HG03097 (cell line): ENCODE measurements around the gene SNX14.

Experiments
- ATAC-seq: cut with Tn5 transposase; IDR thresholded peaks from one replicate; pipeline ENCODE4 v1.9.1; 2021; ENCODE audit not compliant: unreplicated experiment, low FRiP score

SNX14 gene

GRCh38 chr6:85506441-85507093 is 87.1 kb downstream of the SNX14 start:
- no peak for ATAC-seq

DNA sequence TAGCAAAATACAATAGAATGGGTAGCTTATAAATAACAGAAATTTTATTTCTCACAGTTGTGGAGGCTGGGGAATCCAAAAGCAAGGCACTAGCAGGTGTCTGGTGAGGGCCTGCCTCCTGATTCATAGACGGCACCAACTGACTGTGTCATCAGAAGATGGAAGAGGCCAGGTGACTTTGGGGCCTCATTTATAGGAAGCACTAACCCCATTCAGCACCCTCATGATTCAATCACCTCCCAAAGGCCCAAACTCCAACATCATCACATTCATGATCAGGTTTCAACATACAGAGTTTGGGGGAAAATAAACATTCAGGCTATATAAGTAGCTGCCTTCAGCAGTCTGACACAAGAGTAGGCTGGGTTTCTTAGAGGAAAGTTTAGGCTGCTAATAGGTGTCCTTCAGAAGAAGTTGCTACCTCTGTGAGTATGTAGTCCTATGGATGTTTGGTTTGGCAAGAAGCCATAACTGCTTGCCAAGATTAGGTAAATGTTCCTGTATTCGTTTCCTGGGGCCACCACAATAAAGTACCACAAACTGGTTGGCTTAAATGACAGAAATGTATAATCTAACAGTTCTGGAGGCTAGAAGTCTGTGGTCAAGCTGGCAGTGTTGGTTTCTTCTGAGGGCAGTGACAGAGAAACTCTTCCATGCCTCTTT is 94.9 kb downstream of the SNX14 start:
- ATAC-seq, result no peak

- no peak for ATAC-seq
Observed at GRCh38 chr6:85496856-85497255, 96.8 kb downstream of the SNX14 start.

- ATAC-seq, result no peak
Observed at GRCh38 chr6:85496009-85496579, 97.6 kb downstream of the SNX14 start.

GRCh38 chr6:85494547-85495536 is 98.8 kb downstream of the SNX14 start:
- ATAC-seq, result no peak

- ATAC-seq, result no peak
Observed at GRCh38 chr6:85493389-85493788, 100.3 kb downstream of the SNX14 start.

DNA sequence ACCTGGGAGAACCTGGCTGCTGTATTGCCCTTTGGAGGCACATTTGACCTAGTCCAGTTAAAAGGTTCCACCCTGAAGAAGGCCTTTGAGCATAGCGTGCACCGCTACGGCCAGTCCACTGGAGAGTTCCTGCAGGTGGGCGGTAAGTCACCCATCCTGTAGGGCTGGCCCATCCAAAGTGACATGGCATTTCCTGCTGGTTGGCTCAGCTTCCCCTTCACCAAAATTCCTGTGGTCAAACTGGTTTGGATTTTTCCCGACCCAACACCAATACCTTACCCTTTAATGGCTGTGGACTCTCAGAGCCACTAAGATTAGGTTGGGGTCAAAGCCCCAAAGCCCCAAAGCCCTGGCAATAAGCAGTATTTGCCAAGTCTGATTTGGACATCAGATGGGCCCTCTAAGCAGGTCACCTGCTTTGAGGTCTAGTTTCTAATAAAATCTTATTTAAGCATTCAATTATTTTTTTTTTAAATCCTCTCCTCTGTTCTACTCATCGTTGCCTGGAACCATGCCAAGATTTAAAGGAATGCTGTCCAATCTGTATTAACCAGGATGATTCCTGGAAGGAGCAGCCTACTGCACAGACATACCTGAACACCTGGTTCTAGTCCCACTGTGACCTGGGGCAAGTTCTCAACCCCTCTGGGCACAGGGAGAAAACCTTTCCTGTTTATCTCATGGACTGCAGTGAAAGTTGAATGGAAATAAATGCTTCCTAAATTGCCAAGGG is 103.0 kb downstream of the SNX14 start:
- no peak for ATAC-seq

DNA sequence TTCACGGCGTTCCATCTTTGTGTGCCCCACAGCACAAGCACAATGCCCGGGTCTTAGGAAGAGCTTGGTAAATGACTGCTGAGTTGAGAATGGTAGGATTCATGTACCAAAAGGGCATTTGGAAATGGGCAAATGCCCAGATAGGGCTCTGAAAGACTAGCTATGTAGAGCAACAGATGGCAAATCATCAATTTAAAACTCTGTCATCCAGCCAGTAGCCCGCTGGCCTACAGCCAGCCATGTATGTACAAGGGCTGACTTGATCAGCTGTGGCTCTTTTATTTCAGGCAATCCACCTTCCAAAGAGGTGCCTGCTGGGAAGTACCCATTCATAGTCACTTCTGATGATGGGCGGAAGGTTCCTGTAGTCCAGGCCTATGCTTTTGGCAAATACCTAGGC is 108.7 kb downstream of the SNX14 start:
- ATAC-seq, result no peak

- ATAC-seq, result no peak
Observed at GRCh38 chr6:85483846-85484245, 109.8 kb downstream of the SNX14 start.

GRCh38 chr6:85482905-85483700 is 110.6 kb downstream of the SNX14 start:
- peak; percentile 86 for ATAC-seq

GRCh38 chr6:85482206-85482904 is 111.3 kb downstream of the SNX14 start:
- ATAC-seq, result no peak

DNA sequence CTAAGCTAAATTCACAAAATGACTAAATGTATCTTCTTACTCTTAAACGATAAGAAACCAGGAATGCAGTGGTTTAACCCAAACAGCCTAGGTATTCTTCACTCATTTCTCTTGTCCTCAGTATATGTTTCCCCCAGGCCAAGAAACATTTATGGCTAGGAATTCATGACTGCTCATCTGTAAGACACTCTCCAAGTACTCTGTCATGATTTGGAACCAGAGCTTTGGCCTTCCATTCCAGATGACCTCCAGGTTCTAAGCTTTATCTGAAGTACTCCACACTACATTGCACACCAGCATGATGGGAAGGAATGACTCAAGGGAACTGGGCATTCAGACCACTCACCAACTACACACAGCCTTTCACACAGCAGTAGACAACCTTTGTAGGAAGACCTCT is 114.5 kb downstream of the SNX14 start:
- no peak for ATAC-seq

DNA sequence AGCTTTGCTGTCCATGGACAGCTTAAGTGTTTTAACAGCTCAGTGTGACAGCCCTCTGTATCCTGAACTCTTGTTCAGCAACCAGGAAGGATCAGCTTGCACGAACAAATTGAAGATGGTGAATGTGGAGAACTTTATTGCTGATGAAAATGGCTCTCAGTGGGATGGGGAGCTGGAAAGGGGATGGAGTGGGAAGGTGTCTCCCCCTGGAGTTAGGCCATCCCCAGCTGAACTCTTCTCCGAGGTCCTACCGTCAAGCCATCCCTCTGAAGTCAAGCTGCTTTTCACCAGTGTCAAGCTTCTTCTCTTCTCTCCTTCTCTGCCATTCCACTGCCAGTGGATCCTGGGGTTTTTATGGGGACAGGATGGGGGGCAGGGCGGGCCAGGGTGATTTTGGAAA is 117.1 kb downstream of the SNX14 start:
- no peak for ATAC-seq

GRCh38 chr6:85473748-85474147 is 119.9 kb downstream of the SNX14 start:
- no peak for ATAC-seq

- no peak for ATAC-seq
Observed at GRCh38 chr6:85472744-85473143, 120.9 kb downstream of the SNX14 start.

- ATAC-seq, result no peak
Observed at GRCh38 chr6:85470023-85470410, 123.6 kb downstream of the SNX14 start.

GRCh38 chr6:85469276-85470022 is 124.2 kb downstream of the SNX14 start:
- no peak for ATAC-seq

DNA sequence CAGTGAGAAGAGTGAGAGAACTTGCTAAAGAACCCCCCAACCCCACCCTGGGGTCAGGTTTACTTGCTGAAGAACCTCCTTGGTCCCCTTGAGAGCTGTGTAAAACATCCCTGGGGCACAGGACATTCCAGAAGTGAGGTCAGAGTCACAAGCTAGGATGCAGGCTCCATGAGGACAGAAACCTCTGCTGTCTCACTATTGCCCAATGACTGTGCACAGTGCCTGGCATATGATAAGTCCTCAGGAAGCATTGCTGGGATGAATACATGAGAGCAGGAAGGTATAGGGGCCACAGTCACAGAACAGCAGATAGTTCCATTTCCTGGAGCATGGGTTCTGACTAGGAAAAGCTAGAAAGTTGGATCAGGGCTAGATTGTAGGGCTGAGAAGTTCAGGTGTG is 125.3 kb downstream of the SNX14 start:
- ATAC-seq, result no peak
